ENCODE results near the gene ZC3H7A. TPM values are rescaled to one million over a fixed set of nuclear protein-coding genes. Genes with fewer than 3 reads are reported as not detected.
"Not testable (repeated sequence)": the region's sequence is repeated elsewhere in the genome, so short reads cannot be mapped to it uniquely, and the experiment has no call there.

The ZC3H7A gene
- total RNA-seq, 1 experiment from 2014 or later = 35.6 TPM

DNA sequence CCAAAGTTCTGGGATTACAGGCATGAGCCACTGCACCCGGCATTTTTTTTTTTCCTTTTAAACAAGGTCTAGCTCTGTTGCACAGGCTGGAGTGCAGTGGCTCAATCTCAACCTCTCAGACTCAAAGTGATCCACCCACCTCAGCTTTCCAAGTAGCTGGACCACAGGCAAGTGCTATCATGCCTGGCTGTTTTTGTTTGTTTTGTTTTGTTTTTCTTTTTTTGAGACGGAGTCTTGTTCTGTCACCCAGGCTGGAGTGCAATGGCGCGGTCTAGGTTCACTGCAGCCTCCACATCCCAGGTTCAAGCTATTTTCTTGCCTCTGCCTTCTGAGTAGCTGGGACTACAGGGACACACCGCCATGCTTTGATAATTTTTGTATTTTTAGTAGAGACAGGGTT lies 19.1 kb upstream of the ZC3H7A start:
- Histone ChIP-seq H3K4me3 (no peak overlapping the region), H3K36me3 (no peaks in the 10 kb centered on the region), H3K9me3 (no peaks in the 10 kb centered on the region), H3K27me3 (no peaks in the 10 kb centered on the region)
- DNase-seq = no peak

DNA sequence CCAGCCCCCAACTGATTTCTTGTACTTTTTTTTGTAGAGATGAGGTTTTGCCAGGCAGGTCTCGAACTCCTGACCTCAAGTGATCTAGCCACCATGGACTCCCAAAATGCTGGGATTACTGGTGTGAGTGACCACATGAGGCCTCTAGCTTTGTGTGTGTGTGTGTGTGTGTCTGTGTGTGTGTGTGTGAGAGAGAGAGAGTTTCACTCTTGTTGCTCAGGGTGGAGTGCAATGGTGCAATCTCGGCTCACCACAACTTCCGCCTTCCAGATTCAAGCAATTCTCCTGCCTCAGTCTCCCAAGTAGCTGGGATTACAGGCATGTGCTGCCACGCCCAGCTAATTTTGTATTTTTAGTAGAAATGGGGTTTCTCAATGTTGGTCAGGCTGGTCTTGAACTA lies 17.7 kb upstream of the ZC3H7A start:
- not testable (repeated sequence) for DNase-seq, H3K4me3 ChIP-seq, H3K9me3 ChIP-seq, H3K27me3 ChIP-seq, H3K36me3 ChIP-seq

- no peak overlapping the region for H3K4me3 ChIP-seq
- no peak for DNase-seq
- peaks cover 2% of the 10 kb centered on the region; the same call in 1 of the 2 replicates for H3K9me3 ChIP-seq
- no peaks in the 10 kb centered on the region for H3K36me3 ChIP-seq
- H3K27me3 ChIP-seq = no peaks in the 10 kb centered on the region
Measured at GRCh38 chr16:11806721-11807120, 9.7 kb upstream of the ZC3H7A start.

DNA sequence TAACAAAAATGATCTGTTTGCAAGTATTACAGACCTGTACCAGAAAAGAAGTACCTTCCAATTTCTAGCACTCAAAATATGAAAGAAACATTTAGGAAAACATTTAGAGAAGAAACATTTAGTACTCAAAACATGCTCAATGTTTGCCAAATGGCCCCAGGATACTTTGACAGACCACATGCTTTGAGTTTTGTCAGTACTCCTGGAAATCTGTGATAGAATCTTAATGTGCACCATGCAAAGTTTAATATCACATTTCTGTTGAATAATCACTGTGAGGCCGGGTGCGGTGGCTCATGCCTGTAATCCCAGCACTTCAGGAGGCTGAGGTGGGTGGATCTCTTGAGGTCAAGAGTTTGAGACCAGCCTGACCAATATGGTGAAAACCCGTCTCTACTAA lies 8.5 kb upstream of the ZC3H7A start:
- Histone ChIP-seq H3K4me3 (no peak overlapping the region), H3K27me3 (no peaks in the 10 kb centered on the region), H3K9me3 (peaks cover 2% of the 10 kb centered on the region; the same call in 1 of the 2 replicates), H3K36me3 (no peaks in the 10 kb centered on the region)
- no peak for DNase-seq

DNA sequence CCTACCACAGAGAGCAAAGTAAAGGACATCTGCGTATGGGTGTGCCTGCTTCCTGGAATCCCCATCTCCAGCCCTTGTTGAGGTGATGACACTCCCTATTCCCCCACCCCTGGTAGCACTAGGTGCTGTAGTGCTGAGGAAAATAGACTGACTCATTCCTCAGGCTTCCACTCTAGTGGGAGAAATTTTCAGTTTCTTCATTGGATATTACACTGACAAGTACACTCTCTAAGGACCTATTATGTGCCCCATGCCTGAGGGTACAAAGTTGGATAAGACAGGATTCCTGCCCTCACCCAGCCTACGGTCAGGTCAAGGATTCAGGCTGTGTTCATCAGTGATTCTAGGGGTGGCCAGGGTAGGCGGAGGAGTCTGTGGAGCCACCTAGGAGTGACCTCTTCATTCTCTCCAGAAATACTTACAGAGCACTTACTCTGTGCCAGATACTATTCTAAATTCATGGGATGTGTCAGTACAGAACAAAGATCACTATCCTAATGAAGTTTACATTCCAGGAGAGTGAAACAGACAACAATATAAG lies 4.5 kb upstream of the ZC3H7A start:
- peak; percentile 34 for DNase-seq
- Histone ChIP-seq H3K36me3 (peaks cover 1% of the 10 kb centered on the region), H3K9me3 (no peaks in the 10 kb centered on the region), H3K4me3 (no peak overlapping the region), H3K27me3 (no peaks in the 10 kb centered on the region)

DNA sequence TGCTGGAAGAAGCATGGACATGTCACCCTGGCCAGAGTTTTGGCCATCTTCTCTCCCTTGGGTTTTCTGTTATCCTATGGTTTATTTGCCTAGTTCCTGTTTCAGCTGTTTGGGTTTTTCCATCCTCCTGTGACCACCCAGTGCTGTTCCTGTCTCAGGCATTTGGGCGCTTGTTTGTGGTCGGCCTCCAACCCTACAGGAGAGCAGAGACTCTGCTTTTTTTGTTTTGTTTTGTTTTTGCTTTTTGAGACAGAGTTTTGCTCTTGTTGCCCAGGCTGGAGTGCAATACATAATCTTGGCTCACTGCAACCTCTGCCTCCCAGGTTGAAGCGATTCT lies 3.3 kb upstream of the ZC3H7A start:
- no peaks in the 10 kb centered on the region for H3K9me3 ChIP-seq
- no peak overlapping the region for H3K4me3 ChIP-seq
- H3K36me3 ChIP-seq = peaks cover 13% of the 10 kb centered on the region
- no peak for DNase-seq
- no peaks in the 10 kb centered on the region for H3K27me3 ChIP-seq

- H3K27me3 ChIP-seq = no peaks in the 10 kb centered on the region
- no peak for DNase-seq
Measured at GRCh38 chr16:11799509-11800381, 2.7 kb upstream of the ZC3H7A start.

DNA sequence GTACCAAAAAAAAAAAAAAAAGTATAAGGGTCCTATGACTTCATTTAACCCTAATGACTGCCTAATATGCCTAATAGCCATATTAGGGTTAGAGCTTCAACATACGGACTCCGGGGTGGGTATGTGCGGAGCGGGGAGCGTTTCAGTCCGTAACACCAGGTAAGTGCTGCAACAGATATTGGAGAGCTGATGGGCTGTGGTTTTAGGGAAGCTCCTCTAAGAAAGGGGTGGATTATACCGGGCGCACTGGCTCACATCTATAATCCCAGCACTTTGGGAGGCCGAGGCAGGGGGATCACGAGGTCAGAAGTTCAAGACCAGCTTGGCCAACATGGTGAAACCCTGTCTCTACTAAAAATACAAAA lies 1.9 kb upstream of the ZC3H7A start:
- H3K9me3 ChIP-seq = no peaks in the 10 kb centered on the region
- peaks cover 27% of the 10 kb centered on the region for H3K36me3 ChIP-seq
- DNase-seq = no peak
- H3K27me3 ChIP-seq = no peaks in the 10 kb centered on the region
- H3K4me3 ChIP-seq = no peak overlapping the region

More at GRCh38 chr16:11799509-11800381, 2.7 kb upstream of the ZC3H7A start:
- Histone ChIP-seq H3K36me3 (peaks cover 19% of the 10 kb centered on the region), H3K9me3 (no peaks in the 10 kb centered on the region), H3K4me3 (no peak overlapping the region)

- no peaks in the 10 kb centered on the region for H3K9me3 ChIP-seq
- peak overlapping the region; percentile 76 for H3K4me3 ChIP-seq
- H3K27me3 ChIP-seq = no peaks in the 10 kb centered on the region
- peaks cover 38% of the 10 kb centered on the region for H3K36me3 ChIP-seq
- no peak for DNase-seq
Measured at GRCh38 chr16:11797957-11798299, 870 bp upstream of the ZC3H7A start.

DNA sequence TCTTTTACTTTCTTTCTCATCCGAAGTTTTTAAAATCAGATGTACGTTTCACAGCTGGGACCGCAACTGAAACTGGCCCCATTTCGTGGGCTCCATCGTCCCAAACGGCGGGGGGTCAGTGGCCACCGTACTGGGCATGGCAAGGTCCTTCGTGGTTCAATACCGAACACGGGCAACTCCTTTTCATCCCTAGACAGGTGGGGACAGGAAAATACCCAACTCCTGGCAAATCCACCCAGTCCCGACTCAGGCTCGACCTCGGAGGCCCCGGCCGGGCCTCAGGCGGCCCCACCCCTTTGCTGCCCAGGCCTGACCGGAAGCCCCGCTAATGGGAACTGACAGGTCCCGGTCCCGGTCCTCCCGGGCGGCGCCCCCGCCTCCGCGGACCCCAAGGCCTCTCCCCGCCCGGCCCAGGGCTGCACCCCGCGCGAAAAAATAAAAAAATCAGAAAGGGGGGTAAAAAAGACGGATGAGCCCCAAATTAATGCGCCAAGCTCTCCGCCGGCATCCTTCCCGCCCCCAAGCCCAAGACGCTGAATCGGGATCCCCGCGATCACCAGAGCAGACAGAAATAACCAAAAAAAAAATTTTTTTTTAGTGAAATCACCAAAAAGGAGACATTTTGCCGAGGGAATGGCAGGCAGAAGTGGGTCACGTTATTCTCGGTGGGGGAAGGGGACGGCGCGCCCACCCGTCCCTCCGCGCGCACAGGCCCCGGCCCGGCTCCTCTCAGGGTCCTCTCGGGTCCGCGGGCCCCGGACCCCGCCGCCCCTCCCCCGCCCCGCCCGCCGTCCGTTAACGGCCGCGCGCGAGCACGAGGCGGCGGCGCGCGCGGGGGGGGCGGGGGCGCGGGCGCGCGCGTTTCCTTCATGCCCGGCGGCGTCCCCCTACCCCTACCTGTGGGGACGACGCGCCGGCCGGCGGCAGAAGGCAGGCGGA lies 562 bp downstream of the ZC3H7A start:
- Histone ChIP-seq H3K4me3 (peak overlapping the region; percentile 89), H3K36me3 (peaks cover 47% of the 10 kb centered on the region), H3K9me3 (no peaks in the 10 kb centered on the region), H3K27me3 (no peaks in the 10 kb centered on the region)
- peak; percentile 74 for DNase-seq

DNA sequence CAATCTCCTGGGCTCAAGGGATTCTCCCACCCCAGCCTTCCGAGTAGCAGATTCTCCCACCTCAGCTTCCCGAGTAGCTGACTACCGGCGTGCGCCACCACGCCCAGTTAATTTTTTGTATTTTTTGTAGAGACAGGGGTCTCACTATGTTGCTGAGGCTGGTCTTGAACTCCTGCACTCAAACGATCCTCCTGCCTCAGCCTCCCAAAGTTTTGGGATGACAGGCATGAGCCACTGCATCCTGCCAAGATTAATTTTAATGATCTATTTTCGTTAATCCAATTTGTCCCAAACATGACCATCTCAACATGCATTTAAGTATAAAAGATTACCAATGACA lies 1.2 kb downstream of the ZC3H7A start:
- no peak for DNase-seq
- peaks cover 53% of the 10 kb centered on the region for H3K36me3 ChIP-seq

DNA sequence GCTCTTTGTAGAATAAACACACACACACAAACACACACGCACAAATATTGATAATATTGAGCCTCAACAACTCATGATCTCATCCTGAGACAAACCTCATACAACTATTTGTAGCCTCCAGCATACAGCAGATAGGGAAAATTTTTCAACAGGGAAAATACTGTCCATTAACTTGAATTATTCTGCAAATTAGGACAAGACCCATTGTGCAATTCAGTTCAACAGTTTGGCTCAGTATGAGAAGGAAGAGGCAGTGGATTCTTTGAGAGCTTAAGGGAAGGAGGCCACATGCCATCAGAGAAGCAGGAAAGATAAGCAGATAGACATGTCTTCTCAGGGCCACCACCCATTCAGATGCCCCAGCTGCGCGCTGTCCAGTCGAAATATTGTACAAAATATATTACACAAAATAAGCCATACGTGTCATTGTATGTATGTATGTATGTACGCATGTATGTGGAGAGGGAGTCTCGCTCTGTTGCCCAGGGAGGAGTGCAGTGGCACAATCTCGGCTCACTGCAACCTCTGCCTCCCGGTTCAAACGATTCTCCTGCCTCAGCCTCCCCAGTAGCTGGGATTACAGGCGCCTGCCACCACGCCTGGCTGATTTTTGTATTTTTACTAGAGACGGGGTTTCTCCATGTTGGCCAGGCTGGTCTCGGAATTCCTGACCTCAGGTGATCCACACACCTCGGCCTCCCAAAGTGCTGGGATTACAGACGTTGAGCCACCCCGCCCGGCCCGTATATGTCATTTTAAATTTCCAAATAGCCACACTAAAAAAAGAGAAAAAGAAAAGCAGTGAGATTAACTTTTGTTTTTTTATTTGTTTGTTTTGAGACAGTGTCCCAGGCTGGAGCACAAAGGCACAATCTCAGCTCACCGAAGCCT lies 1.8 kb downstream of the ZC3H7A start:
- Histone ChIP-seq H3K4me3 (peak overlapping the region; percentile 89), H3K9me3 (no peaks in the 10 kb centered on the region), H3K27me3 (no peaks in the 10 kb centered on the region), H3K36me3 (peaks cover 59% of the 10 kb centered on the region)
- DNase-seq = no peak

More for the DNA sequence above, 1.2 kb downstream of the ZC3H7A start:
- H3K4me3 ChIP-seq = peak overlapping the region; percentile 89
- H3K27me3 ChIP-seq = no peaks in the 10 kb centered on the region
- H3K9me3 ChIP-seq = no peaks in the 10 kb centered on the region

DNA sequence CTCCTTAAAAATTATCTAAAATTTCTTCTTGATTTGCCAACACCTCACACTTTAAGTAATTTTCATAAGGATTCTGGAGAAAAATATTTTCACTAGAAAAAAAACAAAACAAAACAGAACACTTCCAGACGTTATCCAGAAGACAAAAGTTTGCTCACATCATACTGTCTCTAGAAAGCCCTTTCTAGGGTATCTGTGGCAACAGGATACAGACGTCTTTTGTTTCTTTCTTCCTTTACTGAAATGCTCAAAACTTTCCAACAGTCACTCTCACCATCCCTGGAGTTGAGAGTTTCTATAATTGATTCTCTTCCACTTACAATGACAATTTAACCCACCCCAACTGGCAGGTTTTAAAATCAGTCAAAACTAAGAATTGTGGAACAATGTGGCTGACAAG lies 2.6 kb downstream of the ZC3H7A start:
- H3K4me3 ChIP-seq = no peak overlapping the region

GRCh38 chr16:11793840-11794239 lies 3.2 kb downstream of the ZC3H7A start:
- Histone ChIP-seq H3K9me3 (no peaks in the 10 kb centered on the region), H3K36me3 (peaks cover 68% of the 10 kb centered on the region), H3K27me3 (no peaks in the 10 kb centered on the region), H3K4me3 (no peak overlapping the region)
- DNase-seq = no peak

More for the DNA sequence above, 2.6 kb downstream of the ZC3H7A start:
- Histone ChIP-seq H3K36me3 (peaks cover 65% of the 10 kb centered on the region), H3K9me3 (no peaks in the 10 kb centered on the region), H3K27me3 (no peaks in the 10 kb centered on the region)
- no peak for DNase-seq

DNA sequence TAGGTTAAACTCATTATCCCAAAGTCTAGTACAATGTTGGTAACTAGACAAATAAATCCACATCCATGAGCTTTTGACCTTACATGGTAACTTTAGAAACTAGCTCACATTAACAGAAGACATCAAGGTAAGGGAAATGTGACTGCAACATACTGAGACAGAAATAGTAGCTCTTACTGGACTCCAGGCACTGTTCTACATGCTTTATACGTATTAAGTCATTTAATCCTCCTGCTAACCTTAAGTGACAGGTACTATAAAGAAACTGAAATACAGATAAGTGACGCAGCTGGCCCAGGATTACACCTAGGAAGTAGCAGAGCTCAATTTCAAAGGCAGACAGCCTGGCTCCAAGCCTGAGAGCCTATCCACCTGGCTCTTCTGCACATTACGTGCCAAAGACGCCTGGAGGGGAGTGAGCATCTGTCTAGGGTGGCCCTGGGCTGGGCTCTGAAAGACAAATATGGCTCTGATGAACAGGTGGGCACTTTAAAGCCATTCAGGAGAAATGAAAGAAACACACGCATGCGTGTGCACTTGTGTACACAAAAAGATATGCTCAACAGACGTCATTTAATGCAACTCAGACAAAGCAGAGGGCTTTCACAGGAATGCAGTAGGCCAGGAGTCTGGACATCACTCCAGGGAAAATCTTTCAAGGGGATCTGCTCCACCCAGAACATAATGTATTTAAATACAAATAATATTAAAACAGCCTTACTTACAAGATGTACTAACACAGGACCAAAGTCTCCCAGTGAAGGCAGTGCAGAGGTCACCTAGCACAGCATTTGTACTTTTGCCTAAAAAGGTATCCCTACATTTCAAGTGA lies 4.4 kb downstream of the ZC3H7A start:
- no peak for DNase-seq
- H3K9me3 ChIP-seq = no peaks in the 10 kb centered on the region
- H3K4me3 ChIP-seq = no peak overlapping the region
- H3K27me3 ChIP-seq = no peaks in the 10 kb centered on the region
- H3K36me3 ChIP-seq = peaks cover 68% of the 10 kb centered on the region
